Measurements from ENCODE around the gene MRPS18C. TPM values are rescaled to one million over a fixed set of nuclear protein-coding genes. Genes with fewer than 3 reads are reported as not detected.
A peak's percentile ranks its signal among the peaks of the same experiment; 100 is the strongest.
"Not testable (repeated sequence)": the region's sequence is repeated elsewhere in the genome, so short reads cannot be mapped to it uniquely, and the experiment has no call there.

Gene MRPS18C
- total RNA-seq, 1 donor from 2014 or later = 37.0 TPM

DNA sequence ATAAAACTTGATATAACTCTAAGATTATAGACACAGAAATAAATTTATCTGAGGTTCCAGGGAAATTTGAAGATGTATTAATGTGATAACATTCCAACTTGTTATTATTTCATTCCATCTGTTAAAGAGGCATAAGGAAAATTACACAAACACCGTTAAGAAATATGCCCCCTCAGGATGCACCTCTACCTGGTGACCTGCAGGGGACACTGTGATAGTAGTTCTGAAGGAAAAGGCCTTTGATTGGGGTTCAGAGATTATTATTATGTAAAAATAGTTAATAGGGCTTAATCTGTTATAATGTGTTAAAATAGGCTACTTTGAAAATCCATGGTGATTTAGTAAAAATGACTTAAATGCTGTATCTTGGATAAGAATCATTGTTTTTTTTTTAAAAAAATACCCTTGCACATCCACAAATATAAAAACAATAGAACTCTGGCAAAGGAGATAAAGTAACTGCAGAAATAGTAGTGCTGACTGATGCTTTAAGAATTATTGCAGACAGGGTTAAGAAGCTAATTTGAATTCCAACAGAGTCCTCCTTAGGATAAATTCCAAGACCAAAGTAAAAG lies 35.1 kb downstream of the MRPS18C start:
- intact Hi-C loops (cut with DNase I) = no loop called here
- ATAC-seq (no peak), DNase-seq (ENCODE audit: low spot score) (no peak)

DNA sequence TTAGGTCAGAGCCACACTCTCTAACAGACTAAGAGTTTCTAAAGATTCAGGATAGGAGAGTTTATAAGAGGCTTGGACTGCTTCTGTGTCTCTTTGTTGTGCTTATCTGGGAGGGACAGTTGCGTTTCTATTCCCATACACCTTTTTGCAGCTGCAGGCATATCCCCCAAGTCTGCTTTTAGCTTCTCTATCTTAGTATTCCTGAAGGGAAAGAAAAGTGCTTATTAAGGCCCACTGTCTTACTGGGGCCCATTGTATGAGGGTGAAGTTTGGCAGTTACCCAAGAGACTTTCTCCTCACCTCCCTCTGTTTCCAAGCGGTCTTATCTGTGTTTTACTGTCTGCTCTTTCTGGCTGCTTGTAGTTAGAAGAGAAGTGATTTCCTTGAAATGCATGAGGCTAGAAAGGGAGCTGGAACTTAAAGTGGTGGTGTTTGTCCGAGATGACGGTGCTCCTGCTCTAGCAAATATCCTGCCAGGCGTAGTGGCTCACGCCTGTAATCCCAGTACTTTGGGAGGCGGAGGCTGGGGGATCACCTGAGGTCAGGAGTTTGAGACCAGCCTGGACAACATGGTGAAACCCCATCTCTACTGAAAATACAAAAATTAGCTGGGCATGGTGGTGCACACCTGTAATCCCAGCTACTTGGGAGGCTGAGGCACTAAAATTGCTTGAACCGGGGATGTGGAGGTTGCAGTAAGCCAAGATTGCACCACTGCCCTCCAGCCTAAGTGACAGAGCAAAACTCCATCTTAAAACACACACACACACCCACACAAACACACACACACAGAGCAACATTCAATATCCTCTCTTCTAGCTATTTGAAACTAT lies 40.4 kb downstream of the MRPS18C start:
- ATAC-seq; intact Hi-C loops (cut with DNase I); DNase-seq (ENCODE audit: low spot score): not testable (repeated sequence)

DNA sequence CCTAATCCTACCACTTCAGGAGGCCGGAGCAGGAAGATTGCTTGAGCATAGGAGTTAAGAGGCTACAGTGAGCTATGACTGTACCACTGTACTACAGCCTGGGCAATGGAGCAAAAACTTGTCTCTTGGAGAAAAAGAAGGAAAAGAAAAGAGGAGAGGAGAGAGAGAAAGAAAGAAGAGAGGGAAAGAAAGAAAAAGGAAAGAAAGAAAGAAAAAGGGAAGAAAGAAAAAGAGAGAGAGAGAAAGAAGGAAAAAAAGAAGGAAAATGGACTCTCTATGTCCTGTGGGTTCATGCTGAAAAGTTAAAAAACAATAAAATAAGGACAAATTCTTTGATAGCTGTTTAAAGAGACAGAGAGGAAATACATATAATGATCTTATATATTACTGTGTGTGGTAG lies 42.3 kb downstream of the MRPS18C start:
- DNase-seq (ENCODE audit: low spot score) (no peak), ATAC-seq (no peak)
- intact Hi-C loops (cut with DNase I) = no loop called here

DNA sequence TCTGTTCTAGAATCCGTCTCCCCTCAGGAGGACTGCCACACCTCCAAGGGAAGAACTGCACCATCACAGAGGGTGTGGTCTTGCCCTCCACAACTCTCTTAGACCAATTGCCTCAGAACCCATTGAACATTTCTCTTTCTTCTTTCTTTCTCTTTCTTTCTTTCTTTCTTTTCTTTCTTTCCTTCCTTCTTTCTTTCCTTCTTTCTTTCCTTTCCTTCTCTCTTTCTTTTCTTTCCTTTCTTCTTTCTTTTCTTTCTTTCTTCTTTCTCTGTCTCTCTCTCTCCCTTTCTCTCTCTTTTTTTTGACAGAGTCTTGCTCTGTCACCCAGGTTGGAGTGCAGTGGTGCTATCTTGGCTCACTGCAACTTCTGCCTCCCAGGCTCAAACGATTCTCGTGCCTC lies 45.8 kb downstream of the MRPS18C start:
- intact Hi-C loops (cut with DNase I); DNase-seq (ENCODE audit: low spot score); ATAC-seq: not testable (repeated sequence)

DNA sequence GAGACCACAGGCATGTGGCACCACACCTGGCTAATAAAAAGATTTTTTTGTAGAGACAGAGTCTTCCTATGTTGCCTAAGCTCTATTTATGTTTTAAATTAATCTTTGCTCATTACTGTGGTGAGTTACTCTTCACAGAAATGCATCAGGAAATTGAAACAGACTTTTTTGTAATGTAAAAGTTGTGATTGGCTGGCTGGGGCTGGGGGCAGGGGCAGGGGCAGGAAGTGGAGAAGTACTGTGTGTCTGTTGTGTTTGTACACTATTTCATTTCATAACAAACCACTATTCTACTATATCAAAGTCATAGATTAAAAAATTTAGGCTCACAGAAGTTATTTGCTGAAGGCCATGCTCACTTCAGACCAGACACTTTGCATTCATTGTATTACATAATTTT lies 48.1 kb downstream of the MRPS18C start:
- no peak for ATAC-seq
- DNase-seq (ENCODE audit: low spot score) = no peak
- intact Hi-C loops (cut with DNase I) = no loop called here

DNA sequence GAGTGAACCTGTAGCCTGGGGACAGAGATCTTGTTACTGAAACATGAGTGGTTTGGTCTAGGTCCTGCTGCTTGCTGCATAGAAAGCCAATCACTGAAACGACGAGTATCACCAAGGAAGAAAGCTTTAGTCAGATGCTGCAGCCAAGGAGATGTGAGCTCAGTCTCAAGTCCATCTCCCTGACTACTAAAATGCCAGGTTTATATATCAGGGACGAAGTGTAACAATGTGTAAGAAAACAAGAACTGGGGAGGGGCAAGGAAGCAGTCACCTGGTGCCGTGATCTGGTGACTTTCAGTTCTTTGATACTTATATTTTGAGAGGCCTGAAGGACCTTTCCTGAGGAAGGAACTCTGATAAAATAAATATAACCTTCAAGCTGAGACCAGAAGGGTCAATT lies 48.6 kb downstream of the MRPS18C start:
- intact Hi-C loops (cut with DNase I) = no loop called here
- DNase-seq (ENCODE audit: low spot score) = no peak

DNA sequence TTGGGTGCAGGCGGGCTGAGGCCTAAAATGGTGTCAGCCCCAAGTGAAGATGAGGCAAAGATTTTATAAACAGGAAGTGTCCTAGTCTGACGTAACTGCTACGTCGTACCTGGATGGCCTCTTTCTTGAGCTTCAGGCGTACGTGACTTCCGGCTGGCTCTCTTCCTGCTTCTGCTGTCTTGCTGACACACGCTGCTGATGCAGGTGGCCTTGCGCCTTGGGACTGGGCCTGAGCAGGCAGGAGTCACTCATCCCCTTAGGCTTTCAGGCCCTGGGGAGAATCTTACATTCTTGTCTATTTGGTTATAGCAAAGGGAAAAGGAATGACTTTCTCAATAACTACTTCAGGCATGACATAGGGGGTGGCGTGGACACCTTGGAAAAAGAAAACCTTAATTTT lies 49.1 kb downstream of the MRPS18C start:
- intact Hi-C loops (cut with DNase I) = no loop called here
- no peak for ATAC-seq
- DNase-seq (ENCODE audit: low spot score) = no peak

More for the DNA sequence above, 48.6 kb downstream of the MRPS18C start:
- no peak for ATAC-seq

DNA sequence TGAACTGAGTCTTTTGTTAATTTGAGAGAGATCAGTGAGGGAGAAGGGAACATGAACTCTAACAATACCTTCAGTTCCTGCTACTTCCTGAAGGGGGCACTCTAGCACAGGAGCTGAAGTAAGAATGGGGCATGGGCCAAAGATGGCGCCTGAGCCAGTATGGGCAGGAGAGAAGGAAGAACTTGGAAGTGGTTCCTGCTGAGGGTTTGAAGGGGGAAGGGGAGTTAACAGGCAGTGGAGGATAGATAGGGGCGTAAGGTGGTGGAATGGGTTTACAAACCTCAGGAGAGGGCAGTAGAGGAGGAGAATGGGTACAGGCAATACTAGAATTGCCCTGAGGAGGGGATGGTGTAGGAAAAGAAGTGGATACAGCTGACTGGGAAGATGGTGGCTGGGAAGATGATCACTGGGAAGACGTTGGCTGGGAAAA lies 53.3 kb downstream of the MRPS18C start:
- ATAC-seq; intact Hi-C loops (cut with DNase I): not testable (repeated sequence)
- peak; percentile 63 for DNase-seq (ENCODE audit: low spot score)

- intact Hi-C loops (cut with DNase I) = no loop called here
- DNase-seq (ENCODE audit: low spot score) (no peak), ATAC-seq (no peak)
Measured at GRCh38 chr4:83510442-83510841, 54.6 kb downstream of the MRPS18C start.

Other genes starting within 250 kb of the MRPS18C start
- gene COQ2, start 171.3 kb upstream of the MRPS18C start, total RNA-seq = 9.4 TPM
- gene HPSE, start 121.2 kb upstream of the MRPS18C start, total RNA-seq = 4.1 TPM
- 18.7 TPM for gene HELQ, start 235 bp upstream of the MRPS18C start, total RNA-seq
- gene ABRAXAS1, start 29.0 kb downstream of the MRPS18C start, total RNA-seq = 18.8 TPM
- 7.8 TPM for gene GPAT3, start 80.0 kb downstream of the MRPS18C start, total RNA-seq

Data from sciatic nerve (tissue), 2 donors.